Measurements from ENCODE around the gene LARP7. TPM values are rescaled to one million over a fixed set of nuclear protein-coding genes. Genes with fewer than 3 reads are reported as not detected.
A peak's percentile ranks its signal among the peaks of the same experiment; 100 is the strongest.

LARP7 gene
- total and polyA plus RNA-seq, 2 of the 8 experiments (the other 6 are each of a cell fraction or from before 2014, with no cell fraction given) = 9.3 to 38.3 TPM

- no peak overlapping the region for H4K8ac ChIP-seq (ENCODE audit: extremely low read depth, insufficient read depth, low read length)
- H4K5ac ChIP-seq (ENCODE audit: insufficient read length, low read depth, low read length) = no peak overlapping the region
- no peak overlapping the region for H3K27ac ChIP-seq (ENCODE audit: low read depth, low read length)
- 89% methylated on average over 2 of the region's 2 CpGs; no CpG with 5 or more reads in 1 of the 2 experiments for WGBS, 2 experiments (ENCODE audit: extremely low coverage in 1 of 2, insufficient coverage in 1 of 2, insufficient read length in 1 of 2, insufficient replicate concordance in 2 of 2, low coverage in 1 of 2, low lambda C conversion rate in 2 of 2, missing lambda C conversion rate in 1 of 2)
- H2AK5ac ChIP-seq (ENCODE audit: low read depth, low read length) = no peak overlapping the region
- no peak overlapping the region for H3K14ac ChIP-seq (ENCODE audit: insufficient read length)
- H2BK20ac ChIP-seq (ENCODE audit: low read length) = no peak overlapping the region
- no peak overlapping the region for H2BK120ac ChIP-seq (replicated peaks; ENCODE audit: low read depth, low read length)
- no peak overlapping the region for H2BK15ac ChIP-seq (ENCODE audit: low read length)
- no peaks in the 10 kb centered on the region; the same call in 1 of the 2 replicates for H3K23me2 ChIP-seq (ENCODE audit: low read depth, low read length)
- H3K56ac ChIP-seq (replicated peaks; ENCODE audit: insufficient read length, low read depth, low read length) = no peak overlapping the region
- H2AFZ ChIP-seq (ENCODE audit: low read length) = no peak overlapping the region
- H3K79me2 ChIP-seq (ENCODE audit: control insufficient read depth in 1 of 2, insufficient read depth in 2 of 2, low read length in 2 of 2) = peaks cover 10 to 64% of the 10 kb centered on the region in 2 experiments; a peak in 3 of 4 replicates
- H3K18ac ChIP-seq (ENCODE audit: extremely low read depth, low read length) = no peak overlapping the region
- H4K20me1 ChIP-seq (replicated peaks in 1 of 2; ENCODE audit: control insufficient read depth in 1 of 2, insufficient read depth in 2 of 2, low read length in 2 of 2) = no peaks in the 10 kb centered on the region
- H3K4me1 ChIP-seq (replicated peaks in 1 of 4; ENCODE audit: control insufficient read depth in 3 of 4, insufficient read depth in 4 of 4, low read length in 3 of 4) = peaks cover 0 to 9% (median 1%) of the 10 kb centered on the region in 4 experiments; a peak in 1 of 7 replicates
- TF ChIP-seq POLR2A (IDR thresholded peaks at IDR 0.05; ENCODE audit: control extremely low read depth in 1 of 2, low read depth in 2 of 2, low read length in 2 of 2) (peak in 1 of 2 experiments; percentile 10; a peak in 1 of 3 replicates), KDM4A (IDR thresholded peaks at IDR 0.05; ENCODE audit: low read depth, low read length, severe bottlenecking) (no peak)
- peaks cover 4 to 47% (median 16%) of the 10 kb centered on the region in 4 experiments; a peak in 6 of 8 replicates for H3K36me3 ChIP-seq (ENCODE audit: control insufficient read depth in 2 of 4, insufficient read depth in 4 of 4, low read length in 3 of 4)
- H2BK12ac ChIP-seq (ENCODE audit: low read depth, low read length) = no peak overlapping the region
- CTCF ChIA-PET (ENCODE audit: partially characterized antibody) = interaction anchor here (0.6 to 5.0 kb wide), 10 partner anchors 39 to 302 kb away, joined by 3 to 36 read pairs (median 4); no protein-coding TSS in a partner anchor
- H3K4ac ChIP-seq (replicated peaks; ENCODE audit: insufficient read length, low read depth, low read length) = no peak overlapping the region
- POLR2A ChIA-PET (ENCODE audit: partially characterized antibody) = interaction anchor here (0.7 to 9.8 kb wide), 8 partner anchors 9 to 134 kb away, joined by 3 to 612 read pairs (median 16); no protein-coding TSS in a partner anchor
- H3K9ac ChIP-seq (replicated peaks in 1 of 4; ENCODE audit: extremely low read depth in 1 of 4, low read depth in 3 of 4, low read length in 3 of 4) = no peak overlapping the region
- no peak overlapping the region for H2BK5ac ChIP-seq (ENCODE audit: low read depth, low read length)
- FAIRE-seq (peak; percentile 45), DNase-seq (ENCODE audit: low read depth in 1 of 2, low spot score in 2 of 2) (no peak)
- no peak overlapping the region for H3K4me3 ChIP-seq (ENCODE audit: extremely low read depth in 1 of 4, insufficient read depth in 2 of 4, low read depth in 3 of 4, low read length in 4 of 4)
- H3K79me1 ChIP-seq (ENCODE audit: low read depth, low read length) = peaks cover 8% of the 10 kb centered on the region; the same call in 1 of the 2 replicates
- no peak overlapping the region; a peak in 1 of 4 replicates for H3K4me2 ChIP-seq (ENCODE audit: insufficient read depth in 1 of 2, low read depth in 2 of 2, low read length in 2 of 2)
- no peak overlapping the region for H4K91ac ChIP-seq (replicated peaks; ENCODE audit: insufficient read length, low read length)
- H3K9me3 ChIP-seq (ENCODE audit: insufficient read depth in 2 of 2, low read depth in 1 of 2, low read length in 1 of 2) = no peaks in the 10 kb centered on the region
- no peak overlapping the region for H3K23ac ChIP-seq (ENCODE audit: insufficient read length)
- H3K27me3 ChIP-seq (replicated peaks in 1 of 4; ENCODE audit: control insufficient read depth in 3 of 4, extremely low read depth in 1 of 4, insufficient read depth in 3 of 4, low read length in 3 of 4) = no peaks in the 10 kb centered on the region
Measured at GRCh38 chr4:112642526-112642925, 5.6 kb downstream of the LARP7 start.

All from H1 (cell line).